ENCODE data around the gene RAP1GAP. TPM values are rescaled to one million over a fixed set of nuclear protein-coding genes. Genes with fewer than 3 reads are reported as not detected.

Gene RAP1GAP
- total RNA-seq, 2 donors from 2014 or later = 29.6 to 36.3 TPM

- no peaks in the 10 kb centered on the region for H3K36me3 ChIP-seq
- no peak overlapping the region for H3K9ac ChIP-seq (ENCODE audit: low read depth in 2 of 2, low read length in 2 of 2)
- TF ChIP-seq CTCF (IDR thresholded peaks at IDR 0.05) = no peak
- intact Hi-C loops (cut with DNase I) = no loop called here
- no peak overlapping the region for H3K27ac ChIP-seq
- no peaks in the 10 kb centered on the region for H3K27me3 ChIP-seq
- no peak for DNase-seq
- H3K9me3 ChIP-seq = no peaks in the 10 kb centered on the region
- no peak overlapping the region for H3K4me3 ChIP-seq
- H3K4me1 ChIP-seq = no peaks in the 10 kb centered on the region
These were observed 65.7 kb downstream of the RAP1GAP start for GRCh38 chr1:21603177-21604138.

GRCh38 chr1:21601278-21602048 lies 67.7 kb downstream of the RAP1GAP start:
- H3K27ac ChIP-seq = no peak overlapping the region
- no peaks in the 10 kb centered on the region for H3K36me3 ChIP-seq
- DNase-seq = no peak
- intact Hi-C loops (cut with DNase I) = no loop called here
- no peak overlapping the region for H3K9ac ChIP-seq (ENCODE audit: low read depth in 2 of 2, low read length in 2 of 2)
- H3K4me1 ChIP-seq = no peaks in the 10 kb centered on the region
- no peaks in the 10 kb centered on the region for H3K27me3 ChIP-seq
- no peaks in the 10 kb centered on the region for H3K9me3 ChIP-seq
- H3K4me3 ChIP-seq = no peak overlapping the region
- TF ChIP-seq CTCF (IDR thresholded peaks at IDR 0.05) = no peak

GRCh38 chr1:21599402-21599801 lies 69.8 kb downstream of the RAP1GAP start:
- H3K9me3 ChIP-seq = no peaks in the 10 kb centered on the region
- DNase-seq = no peak
- no peak overlapping the region for H3K27ac ChIP-seq
- H3K27me3 ChIP-seq = no peaks in the 10 kb centered on the region
- no peaks in the 10 kb centered on the region for H3K4me1 ChIP-seq
- H3K4me3 ChIP-seq = no peak overlapping the region
- no peak overlapping the region for H3K9ac ChIP-seq (ENCODE audit: low read depth in 2 of 2, low read length in 2 of 2)
- intact Hi-C loops (cut with DNase I) = no loop called here
- no peak for TF ChIP-seq CTCF (IDR thresholded peaks at IDR 0.05)
- no peaks in the 10 kb centered on the region for H3K36me3 ChIP-seq

- no peak for TF ChIP-seq CTCF (IDR thresholded peaks at IDR 0.05)
- intact Hi-C loops (cut with DNase I) = no loop called here
- DNase-seq = no peak
- Histone ChIP-seq H3K9me3 (no peaks in the 10 kb centered on the region), H3K4me3 (no peak overlapping the region), H3K27me3 (no peaks in the 10 kb centered on the region), H3K27ac (no peak overlapping the region), H3K36me3 (no peaks in the 10 kb centered on the region), H3K4me1 (no peaks in the 10 kb centered on the region), H3K9ac (ENCODE audit: low read depth in 2 of 2, low read length in 2 of 2) (no peak overlapping the region)
These were observed 70.3 kb downstream of the RAP1GAP start for GRCh38 chr1:21598904-21599303.

- TF ChIP-seq CTCF (IDR thresholded peaks at IDR 0.05) = no peak
- intact Hi-C loops (cut with DNase I) = no loop called here
- no peaks in the 10 kb centered on the region for H3K27me3 ChIP-seq
- no peak overlapping the region for H3K27ac ChIP-seq
- no peaks in the 10 kb centered on the region for H3K9me3 ChIP-seq
- no peaks in the 10 kb centered on the region for H3K36me3 ChIP-seq
- H3K4me3 ChIP-seq = no peak overlapping the region
- DNase-seq = no peak
- no peak overlapping the region for H3K9ac ChIP-seq (ENCODE audit: low read depth in 2 of 2, low read length in 2 of 2)
- no peaks in the 10 kb centered on the region for H3K4me1 ChIP-seq
These were observed 70.7 kb downstream of the RAP1GAP start for GRCh38 chr1:21598417-21598816.

Data from colonic mucosa (tissue), 4 donors.